Bronchus fibroblast of lung (primary cell): Measurements from ENCODE around the gene SLFN5. TPM values are rescaled to one million over a fixed set of nuclear protein-coding genes. Genes with fewer than 3 reads are reported as not detected.

Source experiments
- total RNA-seq: library from RNA; depleted of rRNA; stranded (reverse); fragments of >200 nt; gene quantifications from 2 replicates; pipeline ENCODE4 v1.2.3, GENCODE V29; 2015

The SLFN5 gene
- total RNA-seq, result 27.4 and 30.9 TPM in 2 replicates

DNA sequence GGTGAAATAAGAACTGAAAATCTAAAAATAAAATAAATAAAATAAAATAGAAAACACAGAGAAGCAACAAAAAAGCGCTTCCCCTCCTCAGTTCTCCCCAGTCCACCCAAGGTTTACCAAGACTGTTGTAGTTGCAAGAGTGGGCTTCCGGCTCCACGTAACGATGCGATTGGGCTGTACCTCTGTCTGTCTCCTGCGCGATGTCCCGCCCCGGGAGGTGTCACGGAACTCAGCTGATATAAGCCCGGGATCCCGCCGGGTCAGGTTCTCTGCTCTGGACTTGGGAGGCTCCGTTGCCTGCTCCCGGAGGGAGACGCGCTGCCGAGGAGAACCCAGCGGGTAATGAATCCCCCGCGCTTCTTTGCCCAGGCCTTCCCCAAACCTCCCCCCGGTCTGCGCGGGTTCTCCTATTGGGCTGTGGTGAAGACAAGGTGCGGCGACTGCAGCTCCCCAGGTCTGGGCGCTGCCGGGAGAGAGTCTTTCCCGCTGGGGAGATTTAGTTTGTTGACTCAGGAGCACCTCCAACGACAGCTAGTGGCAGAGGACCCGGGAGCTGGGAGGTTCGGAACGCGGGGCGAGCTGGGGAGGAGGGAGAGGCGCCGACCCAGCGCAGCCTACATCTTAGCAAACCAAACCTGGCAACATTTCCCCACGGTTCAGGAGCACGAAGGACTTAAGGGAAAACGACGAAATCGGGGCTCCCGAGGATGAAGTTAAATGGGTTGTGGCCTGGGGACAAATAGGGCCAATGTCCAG lies at the start of gene SLFN5:
SLFN5 (plus strand) TSS at position 268 of the 756 bp plus-strand sequence. CDS start 15,619 bp downstream, outside the sequence.

DNA sequence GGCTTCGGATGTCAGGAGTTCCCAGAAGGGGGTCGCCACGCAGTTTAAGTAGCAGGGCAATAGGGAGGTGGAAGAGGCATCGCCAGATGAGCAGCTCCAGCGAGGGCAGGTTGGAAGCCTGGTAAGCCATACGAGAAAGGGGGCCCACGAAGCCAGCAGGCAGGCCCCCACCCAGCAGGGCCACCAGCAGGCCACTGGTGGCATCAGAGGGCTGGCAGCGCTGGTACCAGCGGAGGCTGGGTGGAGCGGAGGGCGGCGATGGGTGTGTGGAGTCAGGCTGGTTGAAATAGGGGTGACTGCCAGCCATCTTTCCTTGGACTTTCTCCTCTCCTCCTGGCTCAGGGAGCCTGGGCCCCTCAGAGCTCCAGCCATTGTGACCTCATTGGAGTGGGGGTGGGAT lies 48.9 kb upstream of the SLFN5 start, which contains the start of gene SLC35G3:
SLC35G3 (minus strand) TSS at position 393 of the 400 bp plus-strand sequence; CDS start at position 307, 86 bp downstream.

Other genes starting within 250 kb of the SLFN5 start
- 12.8 and 13.5 TPM in 2 replicates for gene RFFL, start 179.4 kb upstream of the SLFN5 start, total RNA-seq
- 14.0 and 16.6 TPM in 2 replicates for gene RAD51D, start 123.2 kb upstream of the SLFN5 start, total RNA-seq
- not detected in 2 replicates for gene FNDC8, start 121.5 kb upstream of the SLFN5 start, total RNA-seq
- gene NLE1, start 100.8 kb upstream of the SLFN5 start, total RNA-seq, result 22.7 and 23.2 TPM in 2 replicates
- not detected in 2 replicates for gene UNC45B, start 95.3 kb upstream of the SLFN5 start, total RNA-seq
- gene SLC35G3, start 48.7 kb upstream of the SLFN5 start, total RNA-seq, result not detected in 2 replicates
- 52.5 and 57.3 TPM in 2 replicates for gene SLFN11, start 130.5 kb downstream of the SLFN5 start, total RNA-seq
- 9.4 and 11.6 TPM in 2 replicates for gene SLFN12, start 189.4 kb downstream of the SLFN5 start, total RNA-seq
- gene SLFN13, start 205.7 kb downstream of the SLFN5 start, total RNA-seq, result 3.9 and 4.2 TPM in 2 replicates